Body of pancreas (tissue), 4 donors: ENCODE results near the gene GLRA2.

Experiments
- POLR2A ChIP-seq, 3 donors: fragments of 450-650 bp; IDR thresholded peaks; one replicate each; pipeline ENCODE4 v1.6.1; 2016; ENCODE audit warnings: antibody characterized with exemption in 3 of 3, mild to moderate bottlenecking in 2 of 3
- TF ChIP-seq, protein P1 (sequence below), 7 experiments: fragments of 450-650 bp in 4 of 7; fragments of 200-600 bp in 3 of 7; sonication (generic) in 3 of 7; IDR thresholded peaks; one replicate each; pipeline ENCODE4 v1.5.1; 2016 to 2019; ENCODE audit warnings: antibody characterized with exemption in 7 of 7

DNA sequence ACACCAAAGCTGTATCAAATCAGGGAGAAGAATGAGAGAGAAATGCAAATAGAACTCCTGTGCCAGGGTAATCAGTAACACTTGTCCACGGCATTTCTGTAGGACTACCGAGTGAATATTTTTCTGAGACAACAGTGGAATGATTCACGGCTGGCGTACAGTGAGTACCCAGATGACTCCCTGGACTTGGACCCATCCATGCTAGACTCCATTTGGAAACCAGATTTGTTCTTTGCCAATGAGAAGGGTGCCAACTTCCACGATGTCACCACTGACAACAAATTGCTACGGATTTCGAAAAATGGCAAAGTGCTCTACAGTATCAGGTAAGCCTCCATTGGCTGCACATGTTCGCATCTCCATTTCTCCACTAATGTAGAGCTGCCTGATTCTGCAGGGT, 51.7 kb downstream of the GLRA2 start:
- TF ChIP-seq, protein P1, sequence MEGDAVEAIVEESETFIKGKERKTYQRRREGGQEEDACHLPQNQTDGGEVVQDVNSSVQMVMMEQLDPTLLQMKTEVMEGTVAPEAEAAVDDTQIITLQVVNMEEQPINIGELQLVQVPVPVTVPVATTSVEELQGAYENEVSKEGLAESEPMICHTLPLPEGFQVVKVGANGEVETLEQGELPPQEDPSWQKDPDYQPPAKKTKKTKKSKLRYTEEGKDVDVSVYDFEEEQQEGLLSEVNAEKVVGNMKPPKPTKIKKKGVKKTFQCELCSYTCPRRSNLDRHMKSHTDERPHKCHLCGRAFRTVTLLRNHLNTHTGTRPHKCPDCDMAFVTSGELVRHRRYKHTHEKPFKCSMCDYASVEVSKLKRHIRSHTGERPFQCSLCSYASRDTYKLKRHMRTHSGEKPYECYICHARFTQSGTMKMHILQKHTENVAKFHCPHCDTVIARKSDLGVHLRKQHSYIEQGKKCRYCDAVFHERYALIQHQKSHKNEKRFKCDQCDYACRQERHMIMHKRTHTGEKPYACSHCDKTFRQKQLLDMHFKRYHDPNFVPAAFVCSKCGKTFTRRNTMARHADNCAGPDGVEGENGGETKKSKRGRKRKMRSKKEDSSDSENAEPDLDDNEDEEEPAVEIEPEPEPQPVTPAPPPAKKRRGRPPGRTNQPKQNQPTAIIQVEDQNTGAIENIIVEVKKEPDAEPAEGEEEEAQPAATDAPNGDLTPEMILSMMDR (IDR thresholded peaks at IDR 0.05): no peak
- TF ChIP-seq POLR2A (IDR thresholded peaks at IDR 0.05): no peak
